SK-N-MC (cell line): Measurements from ENCODE around the gene SWSAP1.
"Not testable (repeated sequence)": the region's sequence is repeated elsewhere in the genome, so short reads cannot be mapped to it uniquely, and the experiment has no call there.

Source experiments
- EZH2 ChIP-seq: fragments of 200-600 bp; sonication (generic); IDR thresholded peaks from one replicate; pipeline ENCODE4 v1.6.1; 2017; ENCODE audit warnings: antibody characterized with exemption
- POLR2AphosphoS5 ChIP-seq: IDR thresholded peaks from 2 replicates; pipeline ENCODE4 v1.6.1; 2012; ENCODE audit warnings: mild to moderate bottlenecking, low read depth, low read length, borderline replicate concordance

- not testable (repeated sequence) for TF ChIP-seq POLR2AphosphoS5, EZH2
Observed at GRCh38 chr19:11354102-11354501, 20.4 kb upstream of the SWSAP1 start.
